Right lobe of liver (tissue), 6 donors: ENCODE data around the gene PXT1. TPM values are rescaled to one million over a fixed set of nuclear protein-coding genes. Genes with fewer than 3 reads are reported as not detected.
"Not testable (repeated sequence)": the region's sequence is repeated elsewhere in the genome, so short reads cannot be mapped to it uniquely, and the experiment has no call there.

Source experiments
- ATAC-seq, 4 donors: fragments of 200-7000 bp; cut with Tn5 transposase; one replicate each; pipeline ENCODE4 v1.9.1; 2020; ENCODE audit warnings: mild to moderate bottlenecking in 4 of 4, moderate library complexity in 4 of 4
- DNase-seq, 3 donors: peaks; one replicate each; pipeline ENCODE4 v3.0.0-alpha.2; 2020
- H3K27ac ChIP-seq, 3 donors: fragments of 200-600 bp; one replicate each; pipeline ENCODE4 v1.8.0; 2022
- H3K27me3 ChIP-seq, 2 donors: fragments of 200-600 bp; one replicate each; pipeline ENCODE4 v1.8.0; 2022
- H3K36me3 ChIP-seq, 4 donors: fragments of 200-600 bp; sonication (generic) in 1 of 4; one replicate each; pipeline versions ENCODE4 v1.5.1 to v1.8.0; 2017 to 2022; ENCODE audit warnings: control low read depth in 1 of 4
- H3K4me1 ChIP-seq, 4 donors: fragments of 200-600 bp; sonication (generic) in 1 of 4; one replicate each; pipeline versions ENCODE4 v1.5.1 to v1.8.0; 2017 to 2022; ENCODE audit warnings: control low read depth in 1 of 4
- H3K4me3 ChIP-seq, 3 donors: fragments of 200-600 bp; one replicate each; pipeline ENCODE4 v1.8.0; 2022
- H3K9me3 ChIP-seq, 4 donors: fragments of 200-600 bp; sonication (generic) in 1 of 4; one replicate each; pipeline versions ENCODE4 v1.5.1 to v1.8.0; 2017 to 2022; ENCODE audit warnings: control low read depth in 1 of 4
- POLR2A ChIP-seq: fragments of 450-650 bp; IDR thresholded peaks from one replicate; pipeline ENCODE4 v1.6.1; 2017; ENCODE audit warnings: antibody characterized with exemption, mild to moderate bottlenecking
- WGBS: methylation state at CpG from one replicate; pipeline ENCODE4 v1.1.6; 2018; ENCODE audit warnings: low coverage, low lambda C conversion rate; ENCODE audit not compliant: insufficient coverage; ENCODE audit errors: missing lambda C conversion rate; 5-methylcytosine and 5-hydroxymethylcytosine counted together
- intact Hi-C, 2 donors: fragments of 100-400 bp; cut with DNase I; formaldehyde crosslinking; loops; one replicate each; pipeline versions ENCODE4 v1.11.2 to v1.14.1; 2022
- total RNA-seq, 6 experiments: library from RNA; depleted of rRNA in 2 of 6; stranded (reverse); fragments of >200 nt in 2 of 6; fragmentation: NEBNext Ultra II Directional in 3 of 6; extraction: Animal tissue kit (Norgen Biotek cat#: 25700) in 3 of 6; gene quantifications; one replicate each; pipeline versions ENCODE4 v1.1.0 to v1.2.4, GENCODE V29; 2016 to 2023
- TF ChIP-seq, protein P1 (sequence below), 4 donors: fragments of 200-600 bp in 3 of 4; fragments of 450-650 bp in 1 of 4; IDR thresholded peaks; one replicate each; pipeline versions ENCODE4 v1.5.1 to v1.8.0; 2016 to 2022; ENCODE audit warnings: antibody characterized with exemption in 4 of 4, mild to moderate bottlenecking in 2 of 4
- donor health status: DM: no; HTN: yes; CAD: no.
- donor health status: DM: no; HTN: no; CAD: no.
- donor health status: DM: no; HTN: no; CAD: no.
- donor health status: DM: no; HTN: yes; CAD: no.
- donor health status: DM: no; HTN: yes; CAD: no.

Gene PXT1
- total RNA-seq, 6 experiments from 2014 or later = 0.11 TPM; not detected in 5

GRCh38 chr6:36488221-36488620, 45.6 kb upstream of the PXT1 start:
- Histone ChIP-seq H3K4me1 (peaks cover 0 to 1% (median 0%) of the 10 kb centered on the region in 4 donors), H3K4me3 (no peak overlapping the region), H3K36me3 (peaks cover 0 to 28% (median 7%) of the 10 kb centered on the region in 4 donors), H3K27me3 (no peaks in the 10 kb centered on the region), H3K27ac (no peak overlapping the region), H3K9me3 (no peaks in the 10 kb centered on the region)
- ATAC-seq (no peak), DNase-seq (no peak)
- intact Hi-C loops = loop anchor here in 1 of 2 donors (10.0 kb wide), 1 partner anchor 87 kb away; no protein-coding TSS in a partner anchor
- TF ChIP-seq POLR2A = no peak
- TF ChIP-seq, protein P1, sequence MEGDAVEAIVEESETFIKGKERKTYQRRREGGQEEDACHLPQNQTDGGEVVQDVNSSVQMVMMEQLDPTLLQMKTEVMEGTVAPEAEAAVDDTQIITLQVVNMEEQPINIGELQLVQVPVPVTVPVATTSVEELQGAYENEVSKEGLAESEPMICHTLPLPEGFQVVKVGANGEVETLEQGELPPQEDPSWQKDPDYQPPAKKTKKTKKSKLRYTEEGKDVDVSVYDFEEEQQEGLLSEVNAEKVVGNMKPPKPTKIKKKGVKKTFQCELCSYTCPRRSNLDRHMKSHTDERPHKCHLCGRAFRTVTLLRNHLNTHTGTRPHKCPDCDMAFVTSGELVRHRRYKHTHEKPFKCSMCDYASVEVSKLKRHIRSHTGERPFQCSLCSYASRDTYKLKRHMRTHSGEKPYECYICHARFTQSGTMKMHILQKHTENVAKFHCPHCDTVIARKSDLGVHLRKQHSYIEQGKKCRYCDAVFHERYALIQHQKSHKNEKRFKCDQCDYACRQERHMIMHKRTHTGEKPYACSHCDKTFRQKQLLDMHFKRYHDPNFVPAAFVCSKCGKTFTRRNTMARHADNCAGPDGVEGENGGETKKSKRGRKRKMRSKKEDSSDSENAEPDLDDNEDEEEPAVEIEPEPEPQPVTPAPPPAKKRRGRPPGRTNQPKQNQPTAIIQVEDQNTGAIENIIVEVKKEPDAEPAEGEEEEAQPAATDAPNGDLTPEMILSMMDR (IDR thresholded peaks at IDR 0.05) = no peak

DNA sequence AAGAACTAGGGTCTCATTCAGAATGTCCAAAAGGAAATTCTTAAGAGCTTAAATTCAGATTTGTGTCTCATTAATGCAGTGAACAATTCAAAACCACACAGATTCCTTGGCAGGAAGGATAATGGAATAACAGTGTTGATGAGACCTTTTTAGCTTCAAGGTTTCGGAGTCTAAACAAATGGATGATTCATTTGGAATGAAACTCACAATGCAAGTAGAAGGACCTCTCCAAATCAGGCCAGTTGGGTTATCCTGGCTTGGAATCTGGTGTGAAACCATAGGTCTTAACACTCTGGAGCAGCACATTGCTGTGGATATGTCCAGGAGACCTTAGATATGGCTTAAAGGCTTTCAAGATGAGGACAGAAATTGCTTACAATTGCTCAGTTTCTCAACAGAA, 45.0 kb upstream of the PXT1 start:
- ATAC-seq = no peak
- TF ChIP-seq POLR2A = no peak
- TF ChIP-seq, protein P1 (IDR thresholded peaks at IDR 0.05) = no peak
- Histone ChIP-seq H3K27me3 (no peaks in the 10 kb centered on the region), H3K4me3 (no peak overlapping the region), H3K4me1 (no peaks in the 10 kb centered on the region), H3K27ac (no peak overlapping the region), H3K36me3 (peaks cover 0 to 28% (median 7%) of the 10 kb centered on the region in 4 donors), H3K9me3 (no peaks in the 10 kb centered on the region)
- WGBS = 100% methylated on average over 1 of the region's 1 CpG
- no peak for DNase-seq
- intact Hi-C loops = loop anchor here in 1 of 2 donors (10.0 kb wide), 1 partner anchor 87 kb away; no protein-coding TSS in a partner anchor

- ATAC-seq (no peak), DNase-seq (no peak)
- TF ChIP-seq POLR2A = no peak
- TF ChIP-seq, protein P1 (IDR thresholded peaks at IDR 0.05) = no peak
- intact Hi-C loops = loop anchor here in 1 of 2 donors (10.0 kb wide), 1 partner anchor 90 kb away; no protein-coding TSS in a partner anchor
- Histone ChIP-seq H3K36me3 (peaks cover 0 to 54% (median 20%) of the 10 kb centered on the region in 4 donors), H3K9me3 (no peaks in the 10 kb centered on the region), H3K4me3 (no peak overlapping the region), H3K4me1 (no peaks in the 10 kb centered on the region), H3K27ac (no peak overlapping the region), H3K27me3 (no peaks in the 10 kb centered on the region)
- WGBS = 79% methylated on average over 5 of the region's 5 CpGs
Observed at GRCh38 chr6:36484736-36485135, 42.1 kb upstream of the PXT1 start.

DNA sequence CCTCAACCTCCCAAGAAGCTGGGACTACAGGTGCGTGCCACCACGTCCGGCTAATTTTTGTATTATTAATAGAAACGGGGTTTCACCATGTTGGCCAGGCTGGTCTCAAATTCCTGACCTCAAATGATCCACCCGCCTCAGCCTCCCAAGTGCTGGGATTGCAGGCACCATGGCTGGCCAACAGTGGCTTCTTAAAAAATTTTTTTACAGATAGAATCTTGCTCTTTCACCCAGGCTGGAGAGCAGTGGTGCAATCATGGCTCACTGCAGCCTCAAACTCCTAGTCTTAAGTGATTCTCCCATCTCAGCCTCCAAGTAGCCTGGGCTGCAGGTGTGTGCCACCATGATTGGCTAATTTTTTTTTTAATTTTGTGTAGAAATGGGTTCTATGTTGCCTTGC, 40.7 kb upstream of the PXT1 start:
- H3K4me3 ChIP-seq, ATAC-seq, DNase-seq, H3K27ac ChIP-seq, H3K9me3 ChIP-seq, H3K27me3 ChIP-seq, H3K4me1 ChIP-seq: not testable (repeated sequence)
- 95% methylated on average over 4 of the region's 5 CpGs for WGBS
- intact Hi-C loops = loop anchor here in 1 of 2 donors (10.0 kb wide), 1 partner anchor 91 kb away; no protein-coding TSS in a partner anchor
- H3K36me3 ChIP-seq = peaks cover 0 to 59% (median 20%) of the 10 kb centered on the region in 4 donors

GRCh38 chr6:36479256-36479655, 36.6 kb upstream of the PXT1 start:
- TF ChIP-seq, protein P1 (IDR thresholded peaks at IDR 0.05) = no peak
- no peak for TF ChIP-seq POLR2A
- H3K4me1 ChIP-seq = no peaks in the 10 kb centered on the region
- ATAC-seq = no peak
- 80% methylated on average over 1 of the region's 1 CpG for WGBS
- DNase-seq = no peak
- intact Hi-C loops = no loop called here
- H3K36me3 ChIP-seq = peaks cover 0 to 38% (median 16%) of the 10 kb centered on the region in 4 donors
- no peak overlapping the region for H3K4me3 ChIP-seq
- no peaks in the 10 kb centered on the region for H3K9me3 ChIP-seq
- H3K27me3 ChIP-seq = no peaks in the 10 kb centered on the region
- H3K27ac ChIP-seq = no peak overlapping the region
